CD4-positive, alpha-beta T cell treated with Interferon alpha-2 for 1 hour (primary cell): ENCODE data around the gene TNPO3.
A peak's percentile ranks its signal among the peaks of the same experiment; 100 is the strongest.
"Not testable (repeated sequence)": the region's sequence is repeated elsewhere in the genome, so short reads cannot be mapped to it uniquely, and the experiment has no call there.

Experiments used
- DNase-seq, 2 donors: peaks; one replicate each; pipeline ENCODE4 v3.0.0-alpha.2; 2020 to 2022

Gene TNPO3

DNA sequence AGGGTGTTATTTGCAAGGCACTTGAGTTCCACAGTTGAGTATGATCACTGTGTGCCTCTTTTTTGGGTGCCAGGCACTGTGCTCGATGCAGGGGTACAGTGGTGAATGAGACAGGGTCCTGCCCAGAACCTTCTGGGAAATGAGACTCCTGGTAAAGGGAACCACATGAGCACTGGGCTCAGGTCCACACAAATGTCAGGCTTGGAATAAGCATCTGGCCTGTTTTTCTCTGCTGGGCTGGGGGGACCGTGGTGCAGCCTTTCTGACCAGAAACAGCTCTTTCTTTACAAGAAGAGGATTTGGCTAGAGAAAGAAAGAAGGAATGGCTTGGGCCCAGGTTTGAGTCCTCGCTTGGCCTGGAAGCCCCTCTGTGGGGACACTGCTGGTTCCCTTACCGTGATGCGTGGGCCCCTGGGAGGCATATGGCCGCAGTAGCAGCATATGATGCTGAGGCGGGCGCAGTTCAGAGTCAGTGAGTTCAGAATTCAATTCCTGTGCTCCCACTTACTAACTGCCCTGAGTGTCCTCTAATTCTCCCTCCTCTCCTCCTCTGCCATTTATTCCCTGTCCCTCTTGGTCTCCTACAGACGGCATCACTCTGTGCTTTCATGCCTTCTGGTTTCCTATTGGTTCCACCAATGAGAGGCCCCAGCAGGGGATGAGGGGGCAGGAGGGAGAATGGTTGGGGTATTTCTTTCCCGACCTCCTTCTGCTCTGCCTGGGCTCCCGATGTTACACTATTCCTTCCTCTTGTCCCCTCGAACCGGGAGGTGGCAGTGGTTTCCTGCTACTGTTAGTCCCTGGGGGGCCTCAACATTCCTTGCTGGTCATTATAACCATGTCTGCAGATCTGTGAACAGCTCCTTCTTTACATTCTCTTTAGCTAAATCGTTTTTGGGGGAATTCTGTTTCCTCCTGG lies 134.8 kb downstream of the TNPO3 start:
- DNase-seq: no peak

- DNase-seq: no peak
Measured at GRCh38 chr7:128919241-128919640, 135.7 kb downstream of the TNPO3 start.

GRCh38 chr7:128918016-128918665 lies 136.8 kb downstream of the TNPO3 start:
- DNase-seq: no peak

DNA sequence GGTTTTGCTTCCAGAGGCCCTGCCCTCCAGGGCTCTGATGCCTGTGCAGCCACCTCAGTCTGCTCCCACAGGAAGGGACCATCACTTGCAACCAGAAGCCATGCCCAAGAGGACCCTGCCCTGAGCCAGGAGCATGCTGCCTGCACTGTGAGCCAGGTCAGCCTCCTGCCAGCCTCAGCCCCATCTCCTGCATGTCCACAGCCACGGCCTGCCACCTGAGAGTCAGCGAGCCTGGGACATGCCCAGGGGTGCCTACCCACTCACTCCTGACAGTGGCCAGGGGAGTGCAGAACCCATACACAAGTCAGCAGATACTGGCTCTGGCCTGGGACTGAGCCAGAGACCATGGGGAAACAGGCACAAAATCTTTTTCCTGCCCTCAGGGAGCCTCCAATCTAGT lies 137.8 kb downstream of the TNPO3 start:
- no peak for DNase-seq

- no peak for DNase-seq
Measured at GRCh38 chr7:128916643-128916915, 138.3 kb downstream of the TNPO3 start.

DNA sequence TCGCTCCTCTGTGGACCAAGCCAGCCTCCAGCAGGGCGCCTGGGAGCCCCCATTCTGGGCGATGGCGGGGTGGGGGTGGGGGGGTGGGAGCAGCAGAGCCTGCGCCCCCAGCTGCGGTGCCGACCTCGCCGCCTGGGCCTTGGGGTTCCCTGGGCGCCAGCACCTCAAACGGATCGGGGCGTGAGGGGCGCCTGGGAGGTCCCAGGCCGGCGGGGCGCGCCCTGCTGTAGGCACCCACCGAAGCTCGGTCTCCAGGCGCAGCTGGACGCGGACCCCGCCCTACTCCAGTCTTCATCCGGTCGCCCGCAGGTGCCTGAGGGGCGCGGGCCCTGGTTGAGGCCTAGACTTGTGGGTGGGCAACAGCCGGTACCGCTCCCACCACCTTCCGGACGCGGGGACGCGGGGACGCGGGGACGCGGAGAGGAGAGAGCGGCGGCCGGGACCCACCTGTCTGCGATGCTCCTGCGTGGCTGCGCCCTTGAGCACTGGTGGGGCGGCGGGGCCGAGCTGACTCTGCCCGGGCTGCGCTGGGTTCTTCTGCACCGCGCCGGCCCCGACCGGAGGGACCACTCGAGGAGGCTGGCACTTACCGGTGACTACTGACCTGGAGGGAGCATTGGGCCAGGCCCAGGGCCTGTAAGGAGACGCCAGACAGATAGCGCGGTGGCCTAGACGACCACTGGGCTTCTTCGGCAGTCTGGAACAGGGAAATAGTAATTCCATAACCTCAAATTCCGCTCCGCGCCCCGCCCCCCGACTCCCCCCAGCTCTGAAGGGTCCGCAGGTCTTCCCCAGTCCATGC lies 138.9 kb downstream of the TNPO3 start:
- no peak for DNase-seq

DNA sequence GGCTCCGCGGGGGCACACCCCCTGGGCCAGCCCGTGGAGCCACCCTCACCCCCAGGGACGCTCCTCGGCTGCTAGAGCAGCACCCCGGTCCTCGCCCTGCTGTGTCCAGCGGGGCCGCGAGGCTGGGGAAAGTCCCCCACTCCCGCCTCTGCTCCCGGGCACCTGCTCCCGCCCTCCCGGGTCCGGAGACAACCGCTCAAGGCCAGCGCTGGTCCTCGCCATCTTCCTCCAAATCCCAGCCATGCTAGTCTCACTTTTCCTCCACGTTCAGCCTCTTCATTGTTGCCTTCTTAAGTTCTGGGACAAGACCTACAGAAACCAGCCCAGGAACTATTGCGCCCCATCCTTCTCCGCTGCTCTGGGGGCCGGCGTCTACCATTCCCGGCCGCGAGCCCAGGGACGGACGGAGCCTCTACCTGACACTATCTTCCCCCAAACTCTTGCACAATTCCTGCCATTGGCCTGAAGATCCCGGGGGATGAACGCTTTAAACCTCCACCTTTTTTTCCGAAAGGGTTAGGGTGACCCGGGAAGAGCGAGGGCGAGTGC lies 139.6 kb downstream of the TNPO3 start:
- no peak for DNase-seq

- DNase-seq: peak in 1 of 2 donors; percentile 12
Measured at GRCh38 chr7:128914566-128915151, 140.3 kb downstream of the TNPO3 start.

DNA sequence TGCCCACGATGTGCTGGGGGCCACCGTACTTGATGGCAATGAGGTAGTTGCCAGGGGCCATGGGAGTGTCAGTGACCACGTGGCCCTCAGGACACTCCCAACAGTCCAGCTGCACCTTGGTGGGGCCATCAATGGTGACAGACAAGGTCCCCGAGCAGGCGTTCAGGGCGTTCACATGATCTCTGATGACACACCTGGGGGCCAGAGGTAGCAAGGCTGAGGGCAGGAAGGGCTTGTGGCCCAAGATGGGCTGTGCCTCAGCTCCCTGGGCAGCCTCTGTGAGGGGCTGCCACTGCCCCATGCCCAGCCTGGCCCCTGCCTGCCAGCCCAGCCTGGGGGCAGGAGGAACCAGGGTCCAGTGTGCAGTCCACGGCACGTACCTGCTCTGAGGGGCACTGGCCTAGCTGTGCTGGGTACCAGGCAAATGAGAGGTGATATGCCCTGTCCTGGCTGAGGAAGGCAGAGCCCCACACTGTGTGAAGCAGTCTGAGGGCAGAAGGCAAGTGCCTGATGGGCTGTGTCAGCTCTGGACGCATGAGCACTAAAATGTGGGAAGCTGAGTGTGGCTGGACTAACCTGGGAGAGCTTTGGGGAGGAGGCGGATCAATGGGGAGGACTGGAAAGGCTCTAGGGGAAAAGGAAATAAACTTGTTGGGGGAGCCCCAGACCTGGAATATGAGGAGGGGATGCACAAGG lies 140.9 kb downstream of the TNPO3 start:
- no peak for DNase-seq

GRCh38 chr7:128912709-128913495 lies 142.0 kb downstream of the TNPO3 start:
- DNase-seq: not testable (repeated sequence)

GRCh38 chr7:128912281-128912680 lies 142.6 kb downstream of the TNPO3 start:
- no peak for DNase-seq

DNA sequence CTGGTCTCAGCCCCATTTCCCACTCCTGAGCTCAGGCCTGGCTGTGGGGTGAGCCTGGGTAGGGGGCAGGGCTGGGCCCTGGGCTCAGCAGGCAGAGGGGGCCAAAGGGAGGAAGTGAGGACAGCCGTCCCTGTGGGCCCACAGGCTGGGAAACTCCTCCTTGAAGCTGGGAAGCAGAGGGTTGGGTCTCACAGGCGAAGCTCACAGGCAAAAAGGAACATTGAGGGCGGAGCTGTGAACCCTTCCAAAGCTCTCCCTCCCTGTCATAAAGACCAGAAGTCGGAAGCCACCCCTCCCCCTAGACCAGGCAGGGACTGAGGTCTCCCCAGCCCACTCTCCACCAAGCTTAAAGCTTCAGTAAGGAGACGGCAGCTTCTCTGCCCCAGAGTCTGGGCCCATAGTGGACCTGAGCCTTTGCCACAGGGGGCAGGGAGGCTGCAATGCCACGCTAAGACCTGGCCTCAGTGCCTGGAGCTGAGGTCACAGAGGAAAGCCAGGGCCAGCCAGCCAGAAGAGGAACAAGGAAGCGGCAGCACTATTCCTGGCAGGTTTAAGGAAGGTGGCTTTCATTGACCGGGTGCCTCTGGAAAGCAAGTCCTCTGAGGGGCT lies 143.4 kb downstream of the TNPO3 start:
- no peak for DNase-seq

DNA sequence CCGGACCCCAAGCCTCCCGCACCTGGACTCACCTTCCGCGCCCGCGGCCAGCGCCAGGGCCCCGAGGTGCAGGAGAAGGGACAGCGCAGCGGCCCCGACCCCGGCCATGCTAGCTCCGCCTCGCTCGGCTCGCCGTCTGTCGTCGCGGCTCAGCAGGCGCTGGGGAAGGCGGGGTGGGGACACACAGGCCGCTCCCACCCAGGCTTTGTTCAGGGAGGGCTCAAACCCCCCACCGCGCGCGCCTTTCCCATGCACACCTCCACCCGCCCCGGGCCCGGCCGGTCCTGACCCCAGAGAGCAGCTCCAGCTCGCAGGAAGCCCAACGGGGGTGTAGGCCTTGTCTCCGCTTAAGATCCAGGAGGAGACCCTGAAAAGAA lies 144.4 kb downstream of the TNPO3 start, which contains the start of gene KCP:
Gene KCP, minus strand, starts transcription at position 141 of the 377 bp plus-strand sequence. Its CDS starts 33 bp downstream, at position 108.
- no peak for DNase-seq

DNA sequence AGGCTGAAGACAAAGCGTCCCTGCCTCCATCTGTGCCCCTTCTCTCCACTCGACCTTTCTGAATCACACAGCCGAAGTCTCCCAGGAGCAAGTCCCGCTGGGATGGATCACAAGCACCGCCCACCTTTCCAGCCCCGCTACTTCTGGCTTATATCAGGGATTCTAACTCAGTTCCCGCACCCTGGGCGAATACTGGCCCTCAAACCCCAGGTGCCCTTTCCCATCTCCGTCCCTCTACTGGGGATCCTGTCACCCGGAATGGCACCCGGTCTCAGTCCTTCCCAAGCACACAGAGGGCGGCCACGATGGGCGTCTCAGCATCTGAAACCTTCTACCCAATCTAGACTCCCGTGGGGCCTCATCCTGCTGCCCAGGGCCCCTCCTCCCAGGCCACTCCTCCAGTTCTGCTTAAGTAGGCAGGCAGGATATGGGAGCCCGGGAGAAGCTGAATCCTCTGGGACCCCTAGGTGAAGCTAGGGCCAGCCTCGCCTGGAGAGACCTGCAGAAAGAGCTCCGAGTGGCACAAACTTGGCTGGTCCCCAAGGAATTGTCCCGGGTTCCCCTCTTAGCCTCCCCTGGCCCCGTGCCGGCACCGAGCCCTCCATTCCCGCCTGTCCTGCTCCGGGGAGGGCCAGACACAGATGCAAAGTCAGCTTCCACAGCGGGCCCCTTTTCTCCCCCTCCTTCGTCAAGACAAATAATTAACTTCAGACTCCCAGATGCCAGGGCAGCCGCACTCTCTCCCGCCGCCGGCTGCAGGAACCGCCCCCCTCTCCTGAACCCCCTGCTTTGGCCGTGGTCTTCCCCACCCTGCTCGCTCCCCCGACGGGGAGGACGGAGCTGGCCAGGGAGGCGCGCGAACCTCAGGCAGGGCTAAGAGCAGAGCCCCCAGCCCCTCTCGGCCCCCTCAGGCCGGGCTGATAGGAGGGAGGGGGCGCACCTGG lies 145.0 kb downstream of the TNPO3 start:
- DNase-seq: no peak

DNA sequence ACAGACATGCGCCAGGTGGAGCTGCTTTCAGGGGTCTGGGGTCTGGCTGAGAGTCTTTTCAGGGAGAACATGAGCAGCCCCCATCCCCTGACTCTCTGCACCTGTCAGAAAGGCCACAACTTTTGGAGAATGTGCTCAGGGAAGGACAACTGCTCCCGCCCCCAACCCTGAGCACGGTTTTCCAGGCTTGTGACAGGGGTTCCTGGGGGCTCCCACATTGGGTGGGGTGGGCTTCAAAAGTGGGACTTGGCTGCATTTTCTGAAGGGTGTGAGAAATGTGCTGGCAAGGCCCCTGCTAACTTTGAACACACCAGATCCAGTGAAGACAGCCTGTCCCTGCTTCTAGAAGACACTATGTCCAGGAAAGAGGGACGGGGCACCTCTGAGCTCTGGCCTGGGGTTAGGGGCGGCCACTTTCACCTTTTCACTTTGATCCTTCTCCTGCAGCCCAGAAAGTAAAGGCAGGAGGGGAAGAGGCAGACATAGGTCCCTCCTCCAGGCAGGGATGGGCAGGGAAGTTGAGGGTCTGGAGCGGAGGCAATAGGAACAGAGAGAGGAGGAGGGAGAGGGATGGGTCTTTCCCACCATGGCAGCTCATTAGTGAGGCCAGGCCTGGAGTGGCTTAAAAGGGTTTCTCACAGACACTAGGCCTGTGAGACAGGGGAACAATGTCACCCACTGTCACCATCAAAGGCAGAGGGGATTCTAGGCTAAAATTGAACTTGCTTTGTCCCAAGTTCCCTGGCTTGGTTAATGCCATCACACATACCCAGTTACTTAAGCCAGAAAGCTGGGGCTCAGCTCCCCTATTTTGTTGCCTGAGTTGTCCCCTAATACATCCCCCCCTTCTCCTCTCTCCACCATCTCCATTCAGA lies 145.9 kb downstream of the TNPO3 start:
- DNase-seq: no peak

GRCh38 chr7:128906766-128907559 lies 147.9 kb downstream of the TNPO3 start:
- no peak for DNase-seq

- no peak for DNase-seq
Measured at GRCh38 chr7:128906001-128906765, 148.7 kb downstream of the TNPO3 start.
